H9 (cell line): ENCODE measurements around the gene PIAS3. TPM values are rescaled to one million over a fixed set of nuclear protein-coding genes. Genes with fewer than 3 reads are reported as not detected.

Experiments used
- DNase-seq: peaks from one replicate; pipeline ENCODE4 v3.0.0-alpha.2; 2017
- H2AFZ ChIP-seq: one replicate; pipeline ENCODE4 v1.6.1; 2013; ENCODE audit warnings: mild to moderate bottlenecking, low read length, control low read depth, moderate library complexity
- H2AK5ac ChIP-seq: 2 replicates; pipeline ENCODE4 v1.6.1; 2013; ENCODE audit warnings: low read length, control low read depth, mixed read lengths; ENCODE audit not compliant: insufficient read length
- H2BK120ac ChIP-seq: one replicate; pipeline ENCODE4 v1.6.1; 2013; ENCODE audit warnings: low read depth, mild to moderate bottlenecking, low read length, control low read depth, inconsistent platforms; ENCODE audit not compliant: poor library complexity, severe bottlenecking
- H2BK12ac ChIP-seq: 2 replicates; pipeline ENCODE4 v1.6.1; 2013; ENCODE audit warnings: low read length, control low read depth, mixed read lengths, low read depth; ENCODE audit not compliant: insufficient read length
- H2BK15ac ChIP-seq: 2 replicates; pipeline ENCODE4 v1.6.1; 2013; ENCODE audit warnings: low read depth, low read length, control low read depth
- H2BK20ac ChIP-seq: one replicate; pipeline ENCODE4 v1.6.1; 2013; ENCODE audit warnings: low read depth, mild to moderate bottlenecking, low read length, control low read depth, inconsistent platforms; ENCODE audit not compliant: poor library complexity, severe bottlenecking
- H2BK5ac ChIP-seq: 2 replicates; pipeline ENCODE4 v1.6.1; 2013; ENCODE audit warnings: low read length, control low read depth, mixed read lengths; ENCODE audit not compliant: insufficient read length
- H3K14ac ChIP-seq: 2 replicates; pipeline ENCODE4 v1.6.1; 2013; ENCODE audit warnings: low read length, control low read depth; ENCODE audit not compliant: insufficient read depth
- H3K18ac ChIP-seq: 2 replicates; pipeline ENCODE4 v1.6.1; 2013; ENCODE audit warnings: low read depth, mild to moderate bottlenecking, mixed read lengths, low read length, control low read depth; ENCODE audit not compliant: insufficient read length
- H3K23ac ChIP-seq: 2 replicates; pipeline ENCODE4 v1.6.1; 2013; ENCODE audit warnings: low read length, control low read depth, mixed read lengths, low read depth; ENCODE audit not compliant: insufficient read length
- H3K23me2 ChIP-seq: 2 replicates; pipeline ENCODE4 v1.6.1; 2013; ENCODE audit warnings: low read depth, mild to moderate bottlenecking, mixed read lengths, low read length, control low read depth; ENCODE audit not compliant: insufficient read length, poor library complexity, severe bottlenecking
- H3K27ac ChIP-seq: 2 replicates; pipeline ENCODE4 v1.5.1; 2013; ENCODE audit warnings: low read length, control low read depth, mixed read lengths, low read depth; ENCODE audit not compliant: insufficient read length
- H3K27me3 ChIP-seq: 2 replicates; pipeline ENCODE4 v1.6.1; 2013; ENCODE audit warnings: low read length, control low read depth, inconsistent platforms; ENCODE audit not compliant: insufficient read depth
- H3K4ac ChIP-seq: 2 replicates; pipeline ENCODE4 v1.6.1; 2013; ENCODE audit warnings: low read depth, mild to moderate bottlenecking, control low read depth, inconsistent platforms, low read length, moderate library complexity
- H3K4me1 ChIP-seq: 2 replicates; pipeline ENCODE4 v1.6.1; 2013; ENCODE audit warnings: low read length, control low read depth, inconsistent platforms; ENCODE audit not compliant: insufficient read depth
- H3K4me2 ChIP-seq: 2 replicates; pipeline ENCODE4 v1.6.1; 2013; ENCODE audit warnings: low read length, control low read depth, mixed read lengths; ENCODE audit not compliant: insufficient read length, insufficient read depth
- H3K56ac ChIP-seq: 2 replicates; pipeline ENCODE4 v1.6.1; 2013; ENCODE audit warnings: low read depth, mild to moderate bottlenecking, mixed read lengths, low read length, control low read depth; ENCODE audit not compliant: insufficient read length
- H3K79me1 ChIP-seq: 2 replicates; pipeline ENCODE4 v1.6.1; 2013; ENCODE audit warnings: low read depth, mild to moderate bottlenecking, moderate library complexity, low read length, control low read depth, inconsistent platforms; ENCODE audit not compliant: insufficient read depth, poor library complexity, severe bottlenecking
- H3K79me2 ChIP-seq: 2 replicates; pipeline ENCODE4 v1.6.1; 2013; ENCODE audit warnings: low read length, control low read depth, inconsistent platforms; ENCODE audit not compliant: insufficient read depth
- H3K9ac ChIP-seq: 2 replicates; pipeline ENCODE4 v1.6.1; 2013; ENCODE audit warnings: low read length, control low read depth, mixed read lengths; ENCODE audit not compliant: insufficient read length; ENCODE audit errors: extremely low read depth
- H3K9me3 ChIP-seq: one replicate; pipeline ENCODE4 v1.6.1; 2013; ENCODE audit warnings: low read depth, low read length, inconsistent platforms; ENCODE audit not compliant: control insufficient read depth
- H3T11ph ChIP-seq: one replicate; pipeline ENCODE4 v1.6.1; 2013; ENCODE audit warnings: mild to moderate bottlenecking, low read length, control low read depth, inconsistent platforms
- H4K20me1 ChIP-seq: one replicate; pipeline ENCODE4 v1.6.1; 2013; ENCODE audit not compliant: control insufficient read depth, insufficient read length, insufficient read depth
- H4K5ac ChIP-seq: 2 replicates; pipeline ENCODE4 v1.6.1; 2013; ENCODE audit warnings: low read depth, mild to moderate bottlenecking, mixed read lengths, low read length, control low read depth; ENCODE audit not compliant: insufficient read length
- H4K8ac ChIP-seq: replicated peaks from 2 replicates; pipeline ENCODE4 v1.6.1; 2013; ENCODE audit warnings: low read length, control low read depth, mixed read lengths, low read depth; ENCODE audit not compliant: insufficient read length
- H4K91ac ChIP-seq: 2 replicates; pipeline ENCODE4 v1.6.1; 2013; ENCODE audit warnings: low read depth, mild to moderate bottlenecking, moderate library complexity, mixed read lengths, low read length, control low read depth; ENCODE audit not compliant: insufficient read length
- H3K27ac Mint-ChIP-seq, 3 experiments: 2 replicates in 2 of 3; 3 replicates in 1 of 3; pipeline ENCODE4 v1.8.0; 2020 to 2021; ENCODE audit warnings: mixed read lengths in 3 of 3, mild to moderate bottlenecking in 1 of 3, moderate library complexity in 1 of 3
- H3K27me3 Mint-ChIP-seq: 2 replicates; pipeline ENCODE4 v1.8.0; 2021; ENCODE audit warnings: low read depth, mild to moderate bottlenecking, moderate library complexity, mixed read lengths
- H3K36me3 Mint-ChIP-seq, 3 experiments: 2 replicates in 2 of 3; 3 replicates in 1 of 3; pipeline ENCODE4 v1.8.0; 2020 to 2021; ENCODE audit warnings: low read depth in 3 of 3, mixed read lengths in 3 of 3; ENCODE audit not compliant: insufficient read depth in 1 of 3
- H3K4me1 Mint-ChIP-seq, 2 experiments: 2 replicates each; pipeline ENCODE4 v1.8.0; 2020; ENCODE audit warnings: mixed read lengths in 2 of 2
- H3K4me3 Mint-ChIP-seq, 2 experiments: 2 replicates in 1 of 2; 3 replicates in 1 of 2; pipeline ENCODE4 v1.8.0; 2020 to 2021; ENCODE audit warnings: mild to moderate bottlenecking in 2 of 2, mixed read lengths in 2 of 2, moderate library complexity in 1 of 2
- H3K9me3 Mint-ChIP-seq, 2 experiments: 2 replicates in 1 of 2; 3 replicates in 1 of 2; pipeline ENCODE4 v1.8.0; 2020; ENCODE audit warnings: mild to moderate bottlenecking in 2 of 2, mixed read lengths in 2 of 2, moderate library complexity in 1 of 2
- WGBS: extraction: QIAGEN DNeasy Blood & Tissue Kit; methylation state at CpG from one replicate; pipeline ENCODE4 v1.1.7; 2013; ENCODE audit warnings: missing lambda C conversion rate, low lambda C conversion rate, mixed read lengths; ENCODE audit not compliant: insufficient read length; ENCODE audit errors: extremely low coverage; 5-methylcytosine and 5-hydroxymethylcytosine counted together
- total RNA-seq: library from RNA; stranded (reverse); gene quantifications from 2 replicates; pipeline ENCODE4 v1.2.1, GENCODE V29; 2021
- TF ChIP-seq, protein P1 (sequence below): fragments of 200-600 bp; sonication (generic); conservative IDR thresholded peaks from 3 replicates; pipeline ENCODE4 v1.8.0; 2021; ENCODE audit warnings: antibody characterized with exemption, mild to moderate bottlenecking

The PIAS3 gene
- total RNA-seq, 1 experiment from 2014 or later = 33.9 TPM

DNA sequence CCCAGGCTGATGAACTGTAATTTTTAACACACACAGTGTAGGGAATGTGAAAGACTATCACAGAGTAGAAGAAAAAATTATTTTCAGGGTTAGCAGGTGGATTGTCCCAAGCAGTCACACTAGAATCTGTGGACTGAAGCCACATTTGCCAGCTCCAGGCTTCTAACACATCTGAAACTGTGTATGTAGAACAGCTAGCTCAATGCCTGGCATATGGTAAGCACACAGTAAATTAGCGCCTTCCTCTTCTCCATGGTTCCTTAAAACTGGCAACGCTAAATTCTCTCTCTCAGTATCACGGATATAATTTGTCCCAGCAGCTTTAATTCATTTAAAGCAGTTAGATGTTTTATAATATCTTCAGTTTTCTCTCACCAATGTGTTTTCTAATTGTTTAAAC is 15.8 kb downstream of the PIAS3 start:
- Histone ChIP-seq H3K4ac (no peak overlapping the region), H3K9me3 (no peaks in the 10 kb centered on the region), H3K56ac (no peak overlapping the region), H2BK5ac (no peak overlapping the region), H3K23me2 (peaks cover 3% of the 10 kb centered on the region), H3K23ac (no peak overlapping the region), H4K20me1 (no peaks in the 10 kb centered on the region), H3K79me1 (no peaks in the 10 kb centered on the region), H3K18ac (no peak overlapping the region), H2BK120ac (no peak overlapping the region), H2BK12ac (no peak overlapping the region), H3K9ac (no peak overlapping the region), H4K8ac (no peak overlapping the region), H2AFZ (no peak overlapping the region), H3K14ac (no peak overlapping the region), H3K79me2 (no peaks in the 10 kb centered on the region), H4K5ac (no peak overlapping the region), H2BK15ac (no peak overlapping the region), H3K4me2 (no peak overlapping the region), H3K27ac (no peak overlapping the region), H3K4me1 (no peaks in the 10 kb centered on the region), H3K27me3 (no peaks in the 10 kb centered on the region), H4K91ac (no peak overlapping the region), H2AK5ac (no peak overlapping the region), H3T11ph (no peak overlapping the region), H2BK20ac (no peak overlapping the region)
- Mint-ChIP-seq H3K4me3 (no peak overlapping the region), H3K27me3 (no peaks in the 10 kb centered on the region; the same call in 1 of the 2 replicates), H3K9me3 (no peaks in the 10 kb centered on the region), H3K4me1 (peaks cover 6% of the 10 kb centered on the region in 2 experiments; a peak in 2 of 4 replicates), H3K36me3 (peaks cover 15 to 53% (median 46%) of the 10 kb centered on the region in 3 experiments), H3K27ac (no peak overlapping the region)
- TF ChIP-seq, protein P1, sequence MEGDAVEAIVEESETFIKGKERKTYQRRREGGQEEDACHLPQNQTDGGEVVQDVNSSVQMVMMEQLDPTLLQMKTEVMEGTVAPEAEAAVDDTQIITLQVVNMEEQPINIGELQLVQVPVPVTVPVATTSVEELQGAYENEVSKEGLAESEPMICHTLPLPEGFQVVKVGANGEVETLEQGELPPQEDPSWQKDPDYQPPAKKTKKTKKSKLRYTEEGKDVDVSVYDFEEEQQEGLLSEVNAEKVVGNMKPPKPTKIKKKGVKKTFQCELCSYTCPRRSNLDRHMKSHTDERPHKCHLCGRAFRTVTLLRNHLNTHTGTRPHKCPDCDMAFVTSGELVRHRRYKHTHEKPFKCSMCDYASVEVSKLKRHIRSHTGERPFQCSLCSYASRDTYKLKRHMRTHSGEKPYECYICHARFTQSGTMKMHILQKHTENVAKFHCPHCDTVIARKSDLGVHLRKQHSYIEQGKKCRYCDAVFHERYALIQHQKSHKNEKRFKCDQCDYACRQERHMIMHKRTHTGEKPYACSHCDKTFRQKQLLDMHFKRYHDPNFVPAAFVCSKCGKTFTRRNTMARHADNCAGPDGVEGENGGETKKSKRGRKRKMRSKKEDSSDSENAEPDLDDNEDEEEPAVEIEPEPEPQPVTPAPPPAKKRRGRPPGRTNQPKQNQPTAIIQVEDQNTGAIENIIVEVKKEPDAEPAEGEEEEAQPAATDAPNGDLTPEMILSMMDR = no peak
- no CpG with 5 or more reads among the region's 3 CpGs for WGBS
- DNase-seq = no peak
